Osteoblast (primary cell): ENCODE measurements around the gene ANKRD40. TPM values are rescaled to one million over a fixed set of nuclear protein-coding genes. Genes with fewer than 3 reads are reported as not detected.

Experiments used
- DNase-seq: peaks from one replicate; pipeline ENCODE4 v3.0.0; 2011; ENCODE audit warnings: low spot score, mixed read lengths; ENCODE audit not compliant: insufficient read length; ENCODE audit errors: missing footprints
- H2AFZ ChIP-seq: 2 replicates; pipeline ENCODE4 v1.6.0; 2011; ENCODE audit warnings: mild to moderate bottlenecking, low read length
- H3K27ac ChIP-seq: 2 replicates; pipeline ENCODE4 v1.5.1; 2011; ENCODE audit warnings: mild to moderate bottlenecking, low read depth, low read length, moderate library complexity
- H3K27me3 ChIP-seq: 2 replicates; pipeline ENCODE4 v1.6.0; 2012; ENCODE audit warnings: mild to moderate bottlenecking, control low read depth, inconsistent platforms, low read length, moderate library complexity; ENCODE audit not compliant: insufficient read depth
- H3K36me3 ChIP-seq: 2 replicates; pipeline ENCODE4 v1.5.1; 2011; ENCODE audit warnings: mild to moderate bottlenecking, low read length, control low read depth, moderate library complexity; ENCODE audit not compliant: insufficient read depth
- H3K4me1 ChIP-seq: 2 replicates; pipeline ENCODE4 v1.5.1; 2011; ENCODE audit warnings: mild to moderate bottlenecking, low read length, control low read depth, moderate library complexity; ENCODE audit not compliant: insufficient read depth
- H3K4me2 ChIP-seq: 2 replicates; pipeline ENCODE4 v1.6.0; 2011; ENCODE audit warnings: mild to moderate bottlenecking, low read length; ENCODE audit not compliant: insufficient read depth
- H3K4me3 ChIP-seq: fragments of 200-600 bp; sonication (generic); 3 replicates; pipeline ENCODE4 v1.5.1; 2012; ENCODE audit warnings: mild to moderate bottlenecking, low read length, inconsistent platforms; ENCODE audit not compliant: insufficient read depth
- H3K79me2 ChIP-seq: 2 replicates; pipeline ENCODE4 v1.6.0; 2012; ENCODE audit warnings: mild to moderate bottlenecking, low read length, control low read depth, inconsistent platforms; ENCODE audit not compliant: insufficient read depth
- H3K9me3 ChIP-seq: 2 replicates; pipeline ENCODE4 v1.5.1; 2011; ENCODE audit warnings: low read depth, low read length, control low read depth
- H4K20me1 ChIP-seq: 2 replicates; pipeline ENCODE4 v1.6.0; 2012; ENCODE audit warnings: mild to moderate bottlenecking, low read length, control low read depth; ENCODE audit not compliant: insufficient read depth
- total RNA-seq: library from RNA; depleted of rRNA; stranded (reverse); fragments of >200 nt; gene quantifications from 2 replicates; pipeline ENCODE4 v1.2.3, GENCODE V29; 2012
- TF ChIP-seq, protein P1 (sequence below): IDR thresholded peaks from 2 replicates; pipeline ENCODE4 v1.5.1; 2011; ENCODE audit warnings: mild to moderate bottlenecking, low read depth, low read length, moderate library complexity; ENCODE audit errors: extremely low read depth

Gene ANKRD40
- total RNA-seq, 1 donor = 42.7 TPM

- H2AFZ ChIP-seq = no peak overlapping the region
- no peak overlapping the region for H3K4me3 ChIP-seq
- H3K9me3 ChIP-seq = no peaks in the 10 kb centered on the region
- TF ChIP-seq, protein P1, sequence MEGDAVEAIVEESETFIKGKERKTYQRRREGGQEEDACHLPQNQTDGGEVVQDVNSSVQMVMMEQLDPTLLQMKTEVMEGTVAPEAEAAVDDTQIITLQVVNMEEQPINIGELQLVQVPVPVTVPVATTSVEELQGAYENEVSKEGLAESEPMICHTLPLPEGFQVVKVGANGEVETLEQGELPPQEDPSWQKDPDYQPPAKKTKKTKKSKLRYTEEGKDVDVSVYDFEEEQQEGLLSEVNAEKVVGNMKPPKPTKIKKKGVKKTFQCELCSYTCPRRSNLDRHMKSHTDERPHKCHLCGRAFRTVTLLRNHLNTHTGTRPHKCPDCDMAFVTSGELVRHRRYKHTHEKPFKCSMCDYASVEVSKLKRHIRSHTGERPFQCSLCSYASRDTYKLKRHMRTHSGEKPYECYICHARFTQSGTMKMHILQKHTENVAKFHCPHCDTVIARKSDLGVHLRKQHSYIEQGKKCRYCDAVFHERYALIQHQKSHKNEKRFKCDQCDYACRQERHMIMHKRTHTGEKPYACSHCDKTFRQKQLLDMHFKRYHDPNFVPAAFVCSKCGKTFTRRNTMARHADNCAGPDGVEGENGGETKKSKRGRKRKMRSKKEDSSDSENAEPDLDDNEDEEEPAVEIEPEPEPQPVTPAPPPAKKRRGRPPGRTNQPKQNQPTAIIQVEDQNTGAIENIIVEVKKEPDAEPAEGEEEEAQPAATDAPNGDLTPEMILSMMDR = no peak
- H3K4me1 ChIP-seq = peaks cover 23% of the 10 kb centered on the region
- H3K4me2 ChIP-seq = no peak overlapping the region
- DNase-seq = peak; percentile 70
- H3K36me3 ChIP-seq = no peaks in the 10 kb centered on the region
- no peak overlapping the region for H3K27ac ChIP-seq
- no peaks in the 10 kb centered on the region for H4K20me1 ChIP-seq
- no peaks in the 10 kb centered on the region for H3K27me3 ChIP-seq
- no peaks in the 10 kb centered on the region for H3K79me2 ChIP-seq
Observed at GRCh38 chr17:50668838-50669581, 38.7 kb downstream of the ANKRD40 start.

DNA sequence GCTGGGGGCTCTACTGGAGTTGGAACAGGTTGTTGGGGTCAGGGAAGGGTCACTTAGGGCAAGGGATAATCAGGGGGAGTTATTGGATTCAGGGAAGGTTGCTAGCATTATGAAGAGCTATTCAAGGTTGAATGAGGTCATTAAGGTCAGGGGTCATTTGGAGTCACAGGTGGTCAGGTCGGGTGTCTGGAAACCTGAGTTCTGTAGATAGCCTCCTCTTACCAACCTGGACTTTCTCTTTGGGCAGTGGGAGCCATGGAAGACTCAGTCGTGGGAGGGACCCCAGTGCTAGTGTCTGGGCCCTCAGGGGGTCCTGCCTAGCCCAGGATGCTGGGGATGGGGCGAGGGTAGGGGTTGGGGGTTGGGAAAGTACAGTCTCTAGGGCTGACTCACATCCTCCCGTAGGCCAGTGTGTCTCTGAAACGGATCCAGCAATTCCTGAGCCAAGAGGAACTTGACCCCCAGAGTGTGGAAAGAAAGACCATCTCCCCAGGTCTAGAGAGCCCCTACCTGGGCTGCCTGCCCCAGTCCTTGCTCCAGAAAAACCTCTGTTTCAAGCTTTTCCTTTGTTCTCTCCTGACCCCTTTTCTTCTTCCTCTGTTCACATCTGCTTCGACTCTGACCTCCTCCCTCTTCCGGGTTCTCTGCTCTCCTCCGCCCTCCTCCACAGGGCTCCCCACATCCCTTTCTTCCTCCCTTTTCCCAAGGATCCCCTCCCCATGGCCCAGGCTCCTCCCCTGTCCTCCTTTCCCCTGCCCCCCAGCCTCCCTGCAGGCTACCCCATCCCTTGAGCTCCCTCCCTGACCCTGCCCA is 39.5 kb downstream of the ANKRD40 start:
- Histone ChIP-seq H3K4me2 (peak overlapping the region; percentile 35), H3K27ac (peak overlapping the region; percentile 49), H4K20me1 (no peaks in the 10 kb centered on the region), H3K79me2 (no peaks in the 10 kb centered on the region), H3K27me3 (no peaks in the 10 kb centered on the region), H3K36me3 (no peaks in the 10 kb centered on the region), H3K9me3 (no peaks in the 10 kb centered on the region), H3K4me1 (peaks cover 23% of the 10 kb centered on the region), H2AFZ (peak overlapping the region; percentile 74), H3K4me3 (no peak overlapping the region)
- TF ChIP-seq, protein P1 = no peak
- DNase-seq = peak; percentile 89

- TF ChIP-seq, protein P1 = no peak
- no peaks in the 10 kb centered on the region for H3K27me3 ChIP-seq
- peaks cover 23% of the 10 kb centered on the region for H3K4me1 ChIP-seq
- no peak for DNase-seq
- no peaks in the 10 kb centered on the region for H3K9me3 ChIP-seq
- H4K20me1 ChIP-seq = no peaks in the 10 kb centered on the region
- no peak overlapping the region for H3K4me2 ChIP-seq
- no peak overlapping the region for H2AFZ ChIP-seq
- no peak overlapping the region for H3K4me3 ChIP-seq
- H3K36me3 ChIP-seq = no peaks in the 10 kb centered on the region
- no peak overlapping the region for H3K27ac ChIP-seq
- H3K79me2 ChIP-seq = no peaks in the 10 kb centered on the region
Observed at GRCh38 chr17:50667259-50668024, 40.3 kb downstream of the ANKRD40 start.
